HG02943 (cell line): Measurements from ENCODE around the gene KDELR1.
A peak's percentile ranks its signal among the peaks of the same experiment; 100 is the strongest.
"Not testable (repeated sequence)": the region's sequence is repeated elsewhere in the genome, so short reads cannot be mapped to it uniquely, and the experiment has no call there.

ENCODE experiments used
- ATAC-seq: cut with Tn5 transposase; IDR thresholded peaks from one replicate; pipeline ENCODE4 v1.9.1; 2021; ENCODE audit warnings: mild to moderate bottlenecking, low read depth, moderate library complexity; ENCODE audit not compliant: unreplicated experiment

Gene KDELR1

GRCh38 chr19:48372904-48373303 is 18.4 kb downstream of the KDELR1 start:
- ATAC-seq = no peak

GRCh38 chr19:48371771-48372170 is 19.6 kb downstream of the KDELR1 start:
- ATAC-seq = not testable (repeated sequence)

GRCh38 chr19:48371367-48371766 is 20.0 kb downstream of the KDELR1 start:
- ATAC-seq = no peak

- no peak for ATAC-seq
These were observed 20.4 kb downstream of the KDELR1 start for GRCh38 chr19:48370955-48371354.

GRCh38 chr19:48368936-48369335 is 22.4 kb downstream of the KDELR1 start:
- no peak for ATAC-seq

- ATAC-seq = no peak
These were observed 23.5 kb downstream of the KDELR1 start for GRCh38 chr19:48367855-48368254.

GRCh38 chr19:48365602-48366001 is 25.7 kb downstream of the KDELR1 start:
- no peak for ATAC-seq

- no peak for ATAC-seq
These were observed 26.6 kb downstream of the KDELR1 start for GRCh38 chr19:48364598-48365348.

- ATAC-seq = peak; percentile 74
These were observed 27.3 kb downstream of the KDELR1 start, which contains the start of the genes SYNGR4 and TMEM143 for GRCh38 chr19:48363810-48364597. SYNGR4 (plus strand) TSS chr19:48364367; CDS start chr19:48365843, 1,476 bp downstream. TMEM143 (minus strand) TSS chr19:48363940; CDS start chr19:48363920, 20 bp downstream.

GRCh38 chr19:48363500-48363809 is 27.9 kb downstream of the KDELR1 start:
- ATAC-seq = peak; percentile 10

- ATAC-seq = peak; percentile 44
These were observed 28.4 kb downstream of the KDELR1 start for GRCh38 chr19:48362716-48363499.

- no peak for ATAC-seq
These were observed 29.4 kb downstream of the KDELR1 start for GRCh38 chr19:48361912-48362311.

- ATAC-seq = no peak
These were observed 32.2 kb downstream of the KDELR1 start for GRCh38 chr19:48359123-48359522.

GRCh38 chr19:48355365-48355954 is 35.9 kb downstream of the KDELR1 start:
- no peak for ATAC-seq

- no peak for ATAC-seq
These were observed 36.9 kb downstream of the KDELR1 start for GRCh38 chr19:48354332-48354992.

- ATAC-seq = no peak
These were observed 37.7 kb downstream of the KDELR1 start for GRCh38 chr19:48353677-48354076.

- ATAC-seq = no peak
These were observed 40.0 kb downstream of the KDELR1 start for GRCh38 chr19:48351341-48351752.

- ATAC-seq = no peak
These were observed 40.5 kb downstream of the KDELR1 start for GRCh38 chr19:48350856-48351255.

- no peak for ATAC-seq
These were observed 42.6 kb downstream of the KDELR1 start for GRCh38 chr19:48348737-48349136.

GRCh38 chr19:48348045-48348444 is 43.3 kb downstream of the KDELR1 start:
- no peak for ATAC-seq
